GM23248 (cell line): ENCODE measurements around the gene HNRNPH3.

Experiments
- EZH2 ChIP-seq: fragments of 200-600 bp; sonication (generic); IDR thresholded peaks from 2 replicates; pipeline ENCODE4 v1.6.1; 2018; ENCODE audit warnings: antibody characterized with exemption, mild to moderate bottlenecking; ENCODE audit not compliant: insufficient read depth, poor library complexity, severe bottlenecking
- EZH2phosphoT487 ChIP-seq: fragments of 200-600 bp; sonication (generic); IDR thresholded peaks from 2 replicates; pipeline ENCODE4 v1.6.1; 2018; ENCODE audit warnings: antibody characterized with exemption, moderate library complexity, mild to moderate bottlenecking, low read depth; ENCODE audit not compliant: insufficient read depth

- TF ChIP-seq EZH2 = no peak
- no peak for TF ChIP-seq EZH2phosphoT487
Measured at GRCh38 chr10:68288717-68289116, 43.1 kb upstream of the HNRNPH3 start.
